Ishikawa (cell line): ENCODE measurements around the gene HEBP1.

Experiments used
- CEBPB ChIP-seq: IDR thresholded peaks from 2 replicates; pipeline ENCODE4 v1.6.1; 2012
- CREB1 ChIP-seq: IDR thresholded peaks from 2 replicates; pipeline ENCODE4 v1.6.1; 2012; ENCODE audit warnings: low read depth
- EGR1 ChIP-seq: IDR thresholded peaks from 2 replicates; pipeline ENCODE4 v1.6.1; 2012
- EP300 ChIP-seq: IDR thresholded peaks from 2 replicates; pipeline ENCODE4 v1.6.1; 2012; ENCODE audit warnings: borderline replicate concordance
- FOXM1 ChIP-seq: IDR thresholded peaks from 2 replicates; pipeline ENCODE4 v1.6.1; 2012; ENCODE audit warnings: low read depth, borderline replicate concordance
- MAX ChIP-seq: IDR thresholded peaks from 2 replicates; pipeline ENCODE4 v1.6.1; 2012
- NFIC ChIP-seq: IDR thresholded peaks from 2 replicates; pipeline ENCODE4 v1.6.1; 2012
- RAD21 ChIP-seq: IDR thresholded peaks from 2 replicates; pipeline ENCODE4 v1.6.1; 2012; ENCODE audit warnings: low read depth
- TAF1 ChIP-seq: IDR thresholded peaks from 2 replicates; pipeline ENCODE4 v1.6.1; 2012; ENCODE audit warnings: low read depth, mild to moderate bottlenecking
- TCF12 ChIP-seq: IDR thresholded peaks from 2 replicates; pipeline ENCODE4 v1.6.1; 2012; ENCODE audit warnings: low read depth
- TEAD4 ChIP-seq: IDR thresholded peaks from 2 replicates; pipeline ENCODE4 v1.6.1; 2012
- USF1 ChIP-seq: IDR thresholded peaks from 2 replicates; pipeline ENCODE4 v1.6.1; 2012
- YY1 ChIP-seq: IDR thresholded peaks from 2 replicates; pipeline ENCODE4 v1.6.1; 2012; ENCODE audit warnings: low read depth
- ZBTB7A ChIP-seq: IDR thresholded peaks from 2 replicates; pipeline ENCODE4 v1.6.1; 2012; ENCODE audit warnings: low read depth
- TF ChIP-seq, protein P1 (sequence below): IDR thresholded peaks from 2 replicates; pipeline ENCODE4 v1.6.1; 2012; ENCODE audit warnings: low read depth, mild to moderate bottlenecking

Gene HEBP1

DNA sequence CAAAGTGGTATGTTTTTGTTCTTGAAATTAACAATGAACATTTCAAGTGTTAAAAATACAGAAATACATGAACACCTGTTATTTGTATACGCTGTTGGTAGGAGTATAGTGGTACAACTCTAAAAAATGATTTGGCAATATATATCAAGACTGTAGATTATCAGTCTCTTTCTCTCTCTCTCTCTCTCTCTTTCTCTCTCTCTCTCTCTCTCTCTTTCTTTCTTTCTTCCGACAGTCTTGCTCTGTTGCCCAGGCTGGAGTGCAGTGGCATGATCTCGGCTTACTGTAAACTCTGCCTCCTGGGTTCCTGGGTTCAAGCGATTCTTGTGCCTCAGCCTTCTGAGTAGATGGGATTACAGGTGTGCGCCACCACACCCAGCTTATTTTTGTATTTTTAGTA, 12.6 kb downstream of the HEBP1 start:
- TF ChIP-seq EGR1 = no peak
- TF ChIP-seq YY1 = no peak
- no peak for TF ChIP-seq CEBPB
- no peak for TF ChIP-seq CREB1
- TF ChIP-seq RAD21 = no peak
- TF ChIP-seq EP300 = no peak
- TF ChIP-seq, protein P1, sequence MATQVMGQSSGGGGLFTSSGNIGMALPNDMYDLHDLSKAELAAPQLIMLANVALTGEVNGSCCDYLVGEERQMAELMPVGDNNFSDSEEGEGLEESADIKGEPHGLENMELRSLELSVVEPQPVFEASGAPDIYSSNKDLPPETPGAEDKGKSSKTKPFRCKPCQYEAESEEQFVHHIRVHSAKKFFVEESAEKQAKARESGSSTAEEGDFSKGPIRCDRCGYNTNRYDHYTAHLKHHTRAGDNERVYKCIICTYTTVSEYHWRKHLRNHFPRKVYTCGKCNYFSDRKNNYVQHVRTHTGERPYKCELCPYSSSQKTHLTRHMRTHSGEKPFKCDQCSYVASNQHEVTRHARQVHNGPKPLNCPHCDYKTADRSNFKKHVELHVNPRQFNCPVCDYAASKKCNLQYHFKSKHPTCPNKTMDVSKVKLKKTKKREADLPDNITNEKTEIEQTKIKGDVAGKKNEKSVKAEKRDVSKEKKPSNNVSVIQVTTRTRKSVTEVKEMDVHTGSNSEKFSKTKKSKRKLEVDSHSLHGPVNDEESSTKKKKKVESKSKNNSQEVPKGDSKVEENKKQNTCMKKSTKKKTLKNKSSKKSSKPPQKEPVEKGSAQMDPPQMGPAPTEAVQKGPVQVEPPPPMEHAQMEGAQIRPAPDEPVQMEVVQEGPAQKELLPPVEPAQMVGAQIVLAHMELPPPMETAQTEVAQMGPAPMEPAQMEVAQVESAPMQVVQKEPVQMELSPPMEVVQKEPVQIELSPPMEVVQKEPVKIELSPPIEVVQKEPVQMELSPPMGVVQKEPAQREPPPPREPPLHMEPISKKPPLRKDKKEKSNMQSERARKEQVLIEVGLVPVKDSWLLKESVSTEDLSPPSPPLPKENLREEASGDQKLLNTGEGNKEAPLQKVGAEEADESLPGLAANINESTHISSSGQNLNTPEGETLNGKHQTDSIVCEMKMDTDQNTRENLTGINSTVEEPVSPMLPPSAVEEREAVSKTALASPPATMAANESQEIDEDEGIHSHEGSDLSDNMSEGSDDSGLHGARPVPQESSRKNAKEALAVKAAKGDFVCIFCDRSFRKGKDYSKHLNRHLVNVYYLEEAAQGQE = no peak
- TF ChIP-seq TEAD4 = no peak
- TF ChIP-seq FOXM1 = no peak

DNA sequence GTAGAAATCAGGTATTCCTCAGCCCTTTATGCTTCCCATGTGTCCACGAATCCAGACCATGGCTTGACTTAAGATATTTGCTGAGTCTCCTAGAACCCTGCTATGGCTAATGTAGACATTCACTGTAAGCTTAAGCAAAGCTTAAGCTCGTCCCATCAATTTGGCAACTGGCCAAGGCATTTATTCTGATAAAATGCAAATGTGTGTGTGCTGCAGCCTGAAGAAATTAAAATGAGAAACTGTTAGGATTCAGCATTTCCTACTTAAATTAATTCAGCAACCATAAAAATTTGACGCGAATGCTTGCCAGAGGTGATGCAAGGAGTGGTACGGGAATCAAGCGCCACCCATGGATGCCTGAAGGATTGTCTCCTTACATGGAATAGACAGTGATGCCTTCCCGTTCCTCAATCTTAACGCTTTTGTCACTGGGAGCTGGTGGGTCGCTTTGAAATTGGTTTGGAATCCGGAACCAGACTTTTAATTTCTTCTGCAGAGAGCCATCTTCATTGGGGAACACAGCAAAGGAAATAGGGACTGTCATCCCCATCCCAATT, 13.2 kb downstream of the HEBP1 start:
- no peak for TF ChIP-seq MAX
- TF ChIP-seq USF1 = no peak
- TF ChIP-seq NFIC = peak; percentile 39
- no peak for TF ChIP-seq YY1
- TF ChIP-seq EGR1 = no peak
- TF ChIP-seq TCF12 = no peak
- TF ChIP-seq TAF1 = no peak

- TF ChIP-seq RAD21 (peak; percentile 64), EP300 (no peak)
Observed at GRCh38 chr12:12985817-12986408, 14.2 kb downstream of the HEBP1 start.

- no peak for TF ChIP-seq TEAD4
Observed at GRCh38 chr12:12984149-12984548, 15.9 kb downstream of the HEBP1 start.

DNA sequence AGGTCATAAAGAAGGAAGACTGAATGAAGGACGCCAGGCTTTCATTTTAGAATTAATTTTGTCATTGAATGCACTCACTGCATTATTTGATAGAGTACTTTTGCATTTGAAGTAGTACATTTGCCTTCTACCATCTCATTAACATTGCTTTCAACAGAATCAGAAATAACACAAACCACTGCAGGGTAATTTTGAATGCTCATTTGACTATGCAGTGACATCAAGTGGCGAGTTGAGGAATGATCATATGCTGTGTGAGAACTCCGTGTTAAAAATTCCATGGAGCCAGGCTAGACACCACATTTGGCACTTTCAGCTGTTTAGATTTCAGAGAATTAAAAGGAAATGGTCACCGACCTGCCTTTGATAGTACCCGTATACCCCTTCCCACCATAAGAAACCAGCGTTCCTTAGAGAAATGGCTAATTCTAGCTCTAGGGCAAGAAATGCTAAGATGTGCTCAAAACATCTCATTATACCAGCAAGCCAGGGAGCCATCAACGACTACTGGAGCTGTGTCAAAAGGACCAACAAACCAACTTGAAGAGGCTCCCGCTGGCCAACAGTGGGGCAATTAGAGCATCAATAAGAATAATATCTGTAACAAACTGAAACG, 16.5 kb downstream of the HEBP1 start:
- no peak for TF ChIP-seq MAX
- peak; percentile 75 for TF ChIP-seq RAD21
- TF ChIP-seq EP300 = no peak

GRCh38 chr12:12982331-12982730, 17.7 kb downstream of the HEBP1 start:
- TF ChIP-seq CEBPB (no peak), CREB1 (no peak), TAF1 (no peak), EP300 (no peak), FOXM1 (no peak), EGR1 (no peak), YY1 (no peak)
- TF ChIP-seq, protein P1 = no peak

- TF ChIP-seq TCF12 (no peak), YY1 (no peak), FOXM1 (no peak), TAF1 (no peak), NFIC (no peak)
Observed at GRCh38 chr12:12979731-12980259, 20.3 kb downstream of the HEBP1 start.

DNA sequence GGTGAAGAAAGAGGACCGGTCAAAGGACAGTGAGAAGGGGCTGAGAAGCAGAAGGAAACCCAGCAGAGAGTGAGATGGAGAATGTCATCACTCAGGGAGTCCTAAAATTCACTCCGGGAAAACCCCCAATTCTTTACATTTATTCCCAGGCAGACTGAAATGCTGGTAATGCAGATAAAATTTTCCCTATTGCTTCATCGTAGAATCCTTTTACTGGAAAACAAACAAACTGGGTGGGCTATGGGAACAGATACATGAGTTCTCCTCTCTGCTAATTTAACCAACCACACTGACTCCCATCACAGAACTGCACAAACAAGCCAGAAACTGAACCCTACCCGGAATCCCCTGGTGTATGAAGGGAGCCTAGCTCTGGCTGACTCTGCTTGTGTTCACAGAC, 20.9 kb downstream of the HEBP1 start:
- TF ChIP-seq ZBTB7A (no peak), NFIC (no peak), CEBPB (no peak), CREB1 (no peak), YY1 (no peak), MAX (no peak)
